B cell (primary cell): ENCODE measurements around the gene TRAPPC1. TPM values are rescaled to one million over a fixed set of nuclear protein-coding genes. Genes with fewer than 3 reads are reported as not detected.
A peak's percentile ranks its signal among the peaks of the same experiment; 100 is the strongest.

Experiments used
- ATAC-seq: fragments of 200-7000 bp; cut with Tn5 transposase; one replicate; pipeline ENCODE4 v1.10.0; 2021; ENCODE audit warnings: low read depth, mild to moderate bottlenecking, moderate number of reproducible peaks, moderate library complexity
- CTCF ChIA-PET: fragments of 350-600 bp; sonication (Branson Sonifier 250); formaldehyde crosslinking; loops from one replicate; lab custom pipeline; 2021; ENCODE audit warnings: antibody characterized with exemption, inconsistent platforms; lab: Charles Lee
- POLR2A ChIA-PET: fragments of 350-600 bp; sonication (Branson Sonifier 250); formaldehyde crosslinking; loops from one replicate; lab custom pipeline; 2021; ENCODE audit warnings: antibody characterized with exemption; lab: Charles Lee
- DNase-seq: peaks from one replicate; pipeline ENCODE4 v3.0.0; 2013
- H2AFZ ChIP-seq: 2 replicates; pipeline ENCODE4 v1.6.1; 2012; ENCODE audit warnings: mild to moderate bottlenecking, low read depth, low read length; ENCODE audit not compliant: insufficient read depth, poor library complexity, severe bottlenecking
- H3K27ac ChIP-seq, 2 donors: 1 replicate in 1 of 2; 2 replicates in 1 of 2; pipeline ENCODE4 v1.5.1; 2012 to 2013; ENCODE audit warnings: low read length in 2 of 2, mild to moderate bottlenecking in 2 of 2, moderate library complexity in 1 of 2
- H3K27me3 ChIP-seq, 4 experiments: fragments of 200-600 bp in 1 of 4; sonication (generic) in 1 of 4; replicated peaks in 1 of 4; 1 replicate in 2 of 4; 2 replicates in 2 of 4; pipeline versions ENCODE4 v1.6.1 to v1.7.0; 2013 to 2016; ENCODE audit warnings: low read length in 3 of 4, mild to moderate bottlenecking in 2 of 4, mixed read lengths in 1 of 4, moderate library complexity in 1 of 4; ENCODE audit not compliant: insufficient read depth in 4 of 4, control insufficient read depth in 3 of 4; ENCODE audit errors: control extremely low read depth in 1 of 4
- H3K36me3 ChIP-seq, 2 experiments: replicated peaks in 1 of 2; 1 replicate in 1 of 2; 2 replicates in 1 of 2; pipeline versions ENCODE4 v1.6.1 to v1.7.1; 2013; ENCODE audit warnings: low read length in 1 of 2; ENCODE audit not compliant: insufficient read depth in 2 of 2, control insufficient read depth in 1 of 2; ENCODE audit errors: control extremely low read depth in 1 of 2, extremely low read depth in 1 of 2
- H3K4me1 ChIP-seq, 2 donors: fragments of 200-600 bp in 1 of 2; sonication (generic) in 1 of 2; 1 replicate in 1 of 2; 2 replicates in 1 of 2; pipeline versions ENCODE4 v1.5.1 to v1.6.1; 2013 to 2017; ENCODE audit warnings: low read length in 2 of 2; ENCODE audit not compliant: control insufficient read depth in 2 of 2, insufficient read depth in 2 of 2
- H3K4me2 ChIP-seq: replicated peaks from 2 replicates; pipeline ENCODE3; 2012; ENCODE audit warnings: mild to moderate bottlenecking, low read depth, low read length; ENCODE audit not compliant: poor library complexity, severe bottlenecking
- H3K4me3 ChIP-seq, 5 experiments: fragments of 200-600 bp in 1 of 5; sonication (generic) in 1 of 5; 1 replicate in 3 of 5; 2 replicates in 2 of 5; pipeline versions ENCODE4 v1.5.1 to v1.7.0; 2011 to 2016; ENCODE audit warnings: low read length in 4 of 5, mild to moderate bottlenecking in 4 of 5, low read depth in 2 of 5, control low read depth in 1 of 5, moderate library complexity in 1 of 5; ENCODE audit not compliant: insufficient read depth in 1 of 5; ENCODE audit errors: control extremely low read depth in 1 of 5, extremely low read depth in 1 of 5
- H3K79me2 ChIP-seq: fragments of 200-600 bp; sonication (generic); one replicate; pipeline ENCODE4 v1.6.0; 2016; ENCODE audit warnings: low read length; ENCODE audit not compliant: control insufficient read depth, insufficient read depth
- H3K9ac ChIP-seq: fragments of 200-600 bp; sonication (generic); 2 replicates; pipeline ENCODE4 v1.6.1; 2017; ENCODE audit warnings: mild to moderate bottlenecking, low read length, moderate library complexity
- H3K9me3 ChIP-seq, 3 donors: one replicate each; pipeline versions ENCODE4 v1.6.1 to v1.7.1; 2013; ENCODE audit warnings: low read length in 2 of 3; ENCODE audit not compliant: control insufficient read depth in 2 of 3, insufficient read depth in 1 of 3; ENCODE audit errors: control extremely low read depth in 1 of 3
- H4K20me1 ChIP-seq: 2 replicates; pipeline ENCODE4 v1.6.0; 2012; ENCODE audit warnings: mild to moderate bottlenecking, low read length; ENCODE audit not compliant: insufficient read depth, control insufficient read depth, poor library complexity, severe bottlenecking
- H3K27ac Mint-ChIP-seq: one replicate; pipeline ENCODE4 v1.8.0; 2021; ENCODE audit warnings: mixed read lengths
- H3K27me3 Mint-ChIP-seq: one replicate; pipeline ENCODE4 v1.8.0; 2021; ENCODE audit warnings: mixed read lengths
- H3K4me1 Mint-ChIP-seq: one replicate; pipeline ENCODE4 v1.8.0; 2021; ENCODE audit warnings: mixed read lengths
- H3K4me3 Mint-ChIP-seq: one replicate; pipeline ENCODE4 v1.8.0; 2021; ENCODE audit warnings: mixed read lengths
- H3K9me3 Mint-ChIP-seq: one replicate; pipeline ENCODE4 v1.8.0; 2022; ENCODE audit warnings: mixed read lengths; ENCODE audit not compliant: insufficient read depth
- CTCF ChIP-seq: fragments of 200-600 bp; IDR thresholded peaks from one replicate; pipeline ENCODE4 v1.8.0; 2022; ENCODE audit warnings: antibody characterized with exemption, mild to moderate bottlenecking
- EZH2 ChIP-seq: IDR thresholded peaks from 2 replicates; pipeline ENCODE4 v1.6.1; 2012; ENCODE audit warnings: borderline replicate concordance, low read depth, mild to moderate bottlenecking, moderate library complexity, low read length; ENCODE audit not compliant: insufficient read depth, poor library complexity, severe bottlenecking
- WGBS: methylation state at CpG from one replicate; pipeline ENCODE4 v1.1.5; 2013; ENCODE audit warnings: missing lambda C conversion rate; ENCODE audit not compliant: insufficient coverage; 5-methylcytosine and 5-hydroxymethylcytosine counted together
- intact Hi-C: fragments of 100-400 bp; cut with micrococcal nuclease; formaldehyde crosslinking; loops from one replicate; pipeline ENCODE4 v1.10.0; 2022
- polyA plus RNA-seq: library from polyadenylated mRNA; depleted of rRNA; stranded (reverse); fragments of >200 nt; gene quantifications from 2 replicates; pipeline ENCODE4 v1.2.3, GENCODE V29; 2012
- total RNA-seq, 2 donors: library from RNA; stranded (reverse); fragments of 120-200 nt in 1 of 2; gene quantifications; 1 replicate in 1 of 2; 2 replicates in 1 of 2; pipeline versions ENCODE4 v1.2.3 to v1.2.4, GENCODE V29; 2013 to 2022

Gene TRAPPC1
- total and polyA plus RNA-seq, 2 donors (not counting 1 experiment from before 2014, with no cell fraction given) = 118 to 173 TPM

- Histone ChIP-seq H3K79me2 (peaks cover 10% of the 10 kb centered on the region), H3K27ac (peak overlapping the region in 1 of 2 donors; percentile 65), H3K9me3 (no peaks in the 10 kb centered on the region), H3K27me3 (no peaks in the 10 kb centered on the region), H3K4me3 (no peak overlapping the region), H3K36me3 (peaks cover 0 to 20% of the 10 kb centered on the region in 2 experiments), H3K9ac (no peak overlapping the region), H2AFZ (no peak overlapping the region), H4K20me1 (no peaks in the 10 kb centered on the region), H3K4me1 (peaks cover 15 to 31% of the 10 kb centered on the region in 2 donors), H3K4me2 (peak overlapping the region; percentile 86)
- no peak for TF ChIP-seq EZH2
- 78% methylated on average over 8 of the region's 11 CpGs for WGBS
- Mint-ChIP-seq H3K4me1 (no peaks in the 10 kb centered on the region), H3K27me3 (no peaks in the 10 kb centered on the region), H3K4me3 (no peak overlapping the region), H3K9me3 (no peaks in the 10 kb centered on the region), H3K27ac (peak overlapping the region; percentile 53)
- intact Hi-C loops = loop anchor here (10.0 kb wide), 1 partner anchor 145 kb away; no protein-coding TSS in a partner anchor
- POLR2A ChIA-PET = interaction anchor here (0.6 kb wide), 1 partner anchor 55 kb away, joined by 7 read pairs; the partner anchor contains the start of gene KDM6B
- DNase-seq (peak; percentile 34), ATAC-seq (no peak)
- CTCF ChIA-PET = no interaction called here
These were observed 42.4 kb downstream of the TRAPPC1 start for GRCh38 chr17:7889166-7889955.

GRCh38 chr17:7888184-7888920 lies 43.4 kb downstream of the TRAPPC1 start, which contains the start of gene CHD3:
CHD3 (plus strand) TSS chr17:7888789; CDS start chr17:7889001, 212 bp downstream.
- Histone ChIP-seq H3K9me3 (no peaks in the 10 kb centered on the region), H3K4me3 (peak within 1 kb of the TSS; percentile 65 to 81 (median 76)), H2AFZ (peak within 1 kb of the TSS; percentile 93), H3K4me2 (peak within 1 kb of the TSS; percentile 86), H4K20me1 (no peaks in the 10 kb centered on the region), H3K27me3 (no peaks in the 10 kb centered on the region), H3K9ac (peak within 1 kb of the TSS; percentile 68), H3K4me1 (peaks cover 19 to 36% of the 10 kb centered on the region in 2 donors), H3K27ac (peak within 1 kb of the TSS; percentile 46 to 65), H3K36me3 (peaks cover 0 to 10% of the 10 kb centered on the region in 2 experiments), H3K79me2 (peaks cover 14% of the 10 kb centered on the region)
- ChIA-PET CTCF (no interaction called here), POLR2A (no interaction called here)
- no peaks in the 10 kb centered on the region for H3K9me3 Mint-ChIP-seq
- WGBS = 67% methylated on average over 14 of the region's 18 CpGs
- H3K27me3 Mint-ChIP-seq = no peaks in the 10 kb centered on the region
- no peak for TF ChIP-seq CTCF
- TF ChIP-seq EZH2 = no peak
- peak; percentile 47 for DNase-seq
- ATAC-seq = no peak
- intact Hi-C loops = loop anchor here (1.0 to 10.0 kb wide), 2 partner anchors 31 to 144 kb away; partner anchors contain the start of gene NAA38
- peaks cover 3% of the 10 kb centered on the region for H3K4me1 Mint-ChIP-seq
- peak within 1 kb of the TSS; percentile 53 for H3K27ac Mint-ChIP-seq
- H3K4me3 Mint-ChIP-seq = no peak within 1 kb of the TSS
